22Rv1 (cell line): Measurements from ENCODE around the gene PRRC2B.

Source experiments
- ZFX ChIP-seq: fragments of 450-650 bp; IDR thresholded peaks from 2 replicates; pipeline ENCODE4 v1.6.1; 2017; ENCODE audit warnings: antibody characterized with exemption, borderline replicate concordance
- TF ChIP-seq, protein P1 (sequence below): fragments of 450-650 bp; IDR thresholded peaks from 2 replicates; pipeline ENCODE4 v1.5.1; 2017; ENCODE audit warnings: mild to moderate bottlenecking

DNA sequence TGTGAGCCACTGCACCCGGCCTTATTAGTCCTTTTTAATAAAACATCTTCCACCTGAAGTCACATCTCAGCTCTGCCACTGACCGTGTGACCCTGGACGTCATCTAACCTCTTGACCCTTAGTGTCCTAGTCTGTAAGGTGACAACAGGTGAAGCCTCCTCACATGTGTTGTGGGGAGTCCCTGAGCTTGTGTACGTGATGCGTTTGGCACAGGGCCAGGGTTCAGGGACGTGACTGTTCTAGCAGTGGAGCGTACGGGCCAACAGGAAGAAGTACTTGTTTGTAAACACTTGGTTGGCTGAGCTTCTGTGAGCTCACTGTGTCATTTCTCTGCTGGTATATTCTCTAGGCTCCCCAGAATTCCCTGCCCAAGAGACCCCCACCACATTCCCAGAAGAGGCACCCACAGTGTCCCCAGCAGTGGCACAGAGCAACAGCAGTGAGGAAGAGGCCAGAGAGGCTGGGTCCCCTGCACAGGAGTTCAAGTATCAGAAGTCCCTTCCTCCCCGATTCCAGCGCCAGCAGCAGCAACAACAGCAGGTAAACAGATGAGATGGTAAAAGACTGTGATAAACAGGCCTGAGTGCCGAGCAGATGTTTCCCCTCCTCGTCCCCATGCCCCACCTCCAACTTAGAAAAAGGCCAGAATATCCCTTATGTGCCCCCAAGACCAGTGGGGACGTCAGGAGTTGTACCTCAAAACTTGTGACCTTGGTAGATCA is 73.5 kb downstream of the PRRC2B start:
- TF ChIP-seq, protein P1, sequence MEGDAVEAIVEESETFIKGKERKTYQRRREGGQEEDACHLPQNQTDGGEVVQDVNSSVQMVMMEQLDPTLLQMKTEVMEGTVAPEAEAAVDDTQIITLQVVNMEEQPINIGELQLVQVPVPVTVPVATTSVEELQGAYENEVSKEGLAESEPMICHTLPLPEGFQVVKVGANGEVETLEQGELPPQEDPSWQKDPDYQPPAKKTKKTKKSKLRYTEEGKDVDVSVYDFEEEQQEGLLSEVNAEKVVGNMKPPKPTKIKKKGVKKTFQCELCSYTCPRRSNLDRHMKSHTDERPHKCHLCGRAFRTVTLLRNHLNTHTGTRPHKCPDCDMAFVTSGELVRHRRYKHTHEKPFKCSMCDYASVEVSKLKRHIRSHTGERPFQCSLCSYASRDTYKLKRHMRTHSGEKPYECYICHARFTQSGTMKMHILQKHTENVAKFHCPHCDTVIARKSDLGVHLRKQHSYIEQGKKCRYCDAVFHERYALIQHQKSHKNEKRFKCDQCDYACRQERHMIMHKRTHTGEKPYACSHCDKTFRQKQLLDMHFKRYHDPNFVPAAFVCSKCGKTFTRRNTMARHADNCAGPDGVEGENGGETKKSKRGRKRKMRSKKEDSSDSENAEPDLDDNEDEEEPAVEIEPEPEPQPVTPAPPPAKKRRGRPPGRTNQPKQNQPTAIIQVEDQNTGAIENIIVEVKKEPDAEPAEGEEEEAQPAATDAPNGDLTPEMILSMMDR = no peak
- no peak for TF ChIP-seq ZFX
